Activated gamma-delta T cell treated with anti-CD3 and anti-CD28 coated beads, Interleukin-2, amount 50 U/mL, for 16 hours (primary cell): Measurements from ENCODE around the gene PCK1.

ENCODE experiments used
- DNase-seq: peaks from one replicate; pipeline ENCODE4 v3.0.0-alpha.2; 2020; ENCODE audit warnings: low read depth

Gene PCK1

DNA sequence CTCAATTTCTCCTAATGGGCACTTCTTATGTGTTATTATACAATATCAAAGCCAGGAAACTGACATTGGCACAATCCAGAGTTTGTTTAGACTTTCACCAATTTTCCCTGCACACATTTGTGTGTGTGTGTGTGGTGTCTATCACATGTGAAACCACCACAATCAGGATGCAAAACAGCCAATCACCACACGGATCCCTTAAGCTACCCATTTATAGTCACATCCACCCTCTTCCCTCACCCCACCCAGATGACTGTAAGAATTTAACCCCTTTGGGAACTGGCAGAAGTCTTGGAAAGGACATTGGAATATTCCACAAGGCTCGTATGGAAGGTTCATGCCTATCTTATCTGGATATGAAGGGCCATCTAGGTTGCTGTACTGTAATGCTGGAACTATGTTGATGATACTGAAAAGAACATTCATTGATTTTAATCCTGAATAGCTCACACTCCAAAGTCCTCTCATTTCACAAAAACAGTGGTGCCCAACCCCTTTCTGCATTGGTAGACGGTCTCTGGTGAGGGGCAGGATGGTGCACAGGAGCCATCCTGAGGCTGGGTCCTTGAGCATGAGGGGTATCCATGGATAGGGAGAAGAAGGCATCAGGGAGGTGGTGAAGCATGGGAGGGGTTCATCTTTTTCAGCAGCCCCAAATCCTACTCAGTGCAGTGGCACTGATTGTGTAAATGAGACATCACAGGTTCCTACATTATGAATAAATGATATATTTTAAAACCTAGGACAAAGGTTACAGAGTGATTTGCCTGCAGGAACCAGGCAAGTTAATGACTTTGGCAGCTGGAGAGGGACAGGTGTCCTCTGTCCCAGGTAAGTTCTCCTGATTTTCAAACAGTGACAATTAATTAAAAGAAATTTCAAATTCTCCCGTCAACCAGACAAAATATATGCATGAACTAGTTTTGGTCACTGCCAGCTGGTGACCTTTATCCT lies 23.9 kb upstream of the PCK1 start:
- no peak for DNase-seq

DNA sequence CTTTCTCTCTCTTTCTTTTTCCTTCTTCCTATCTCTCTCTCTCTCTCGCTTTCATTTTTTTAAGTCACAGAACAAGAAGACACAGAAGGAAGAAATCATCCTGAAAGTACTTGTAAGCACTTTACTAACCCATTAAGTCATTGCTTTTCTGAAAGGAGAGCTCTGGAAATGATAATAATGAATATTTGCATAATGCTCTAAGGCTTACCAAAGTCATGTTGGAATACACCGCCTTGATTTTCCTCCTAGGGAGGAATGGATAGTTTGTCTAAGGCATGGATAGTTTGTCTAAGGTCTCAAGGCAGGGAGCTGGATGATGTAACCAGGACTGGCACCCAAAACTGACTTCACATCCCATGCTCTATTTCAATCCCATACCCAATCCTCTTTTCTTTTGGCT lies 23.1 kb upstream of the PCK1 start:
- no peak for DNase-seq

DNA sequence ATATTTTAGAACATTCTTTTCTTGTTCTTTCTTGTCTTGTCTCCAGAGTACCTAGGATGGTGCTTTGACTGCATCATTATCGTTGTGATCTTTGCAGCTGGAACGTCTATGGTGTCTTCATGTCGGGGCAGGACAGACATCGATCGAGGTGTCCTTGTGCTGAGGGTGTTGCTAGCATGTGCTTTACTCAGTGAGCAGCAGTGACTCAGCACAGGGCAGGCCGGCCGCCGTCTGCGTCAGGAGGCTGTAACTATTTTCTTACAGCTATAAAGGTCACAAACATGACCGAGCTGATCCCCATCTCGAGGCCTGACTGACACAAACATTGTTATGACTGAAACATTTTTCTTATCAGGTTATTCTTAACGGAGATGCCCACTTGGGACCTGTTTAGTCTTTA lies 21.0 kb upstream of the PCK1 start:
- DNase-seq, result no peak

DNA sequence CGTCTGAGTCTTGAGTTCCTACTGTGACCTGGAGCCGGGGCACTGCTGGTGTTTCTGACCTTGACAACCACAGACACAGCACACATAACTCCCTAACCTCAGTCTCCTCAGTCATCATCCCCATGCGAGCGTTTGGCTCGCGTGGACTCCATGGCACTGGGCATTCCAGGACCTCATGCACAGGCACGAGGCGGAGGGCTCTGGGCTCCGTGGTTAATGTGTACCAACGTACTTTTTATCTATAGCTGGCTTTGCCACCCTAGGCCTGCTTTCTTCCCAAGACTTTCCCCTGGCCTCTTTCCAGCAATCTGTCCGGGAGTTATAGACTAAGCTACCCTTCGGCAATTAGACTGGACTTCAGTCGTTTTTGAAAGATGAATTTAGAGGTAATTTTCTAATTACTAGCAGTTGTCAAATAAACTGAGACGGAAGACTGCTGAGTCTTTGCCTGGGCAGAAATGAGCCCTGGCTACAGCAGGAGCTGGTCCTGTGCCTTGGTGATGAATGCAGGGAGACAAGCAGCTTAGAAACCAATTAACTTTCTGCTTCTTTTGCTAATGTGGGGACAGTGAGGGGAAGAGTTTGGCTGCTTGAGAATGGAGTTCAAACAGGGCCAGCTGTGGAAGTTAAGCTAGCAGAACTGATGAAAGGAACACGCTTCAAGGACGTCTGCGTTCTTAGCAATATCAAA lies 19.9 kb upstream of the PCK1 start:
- no peak for DNase-seq

DNA sequence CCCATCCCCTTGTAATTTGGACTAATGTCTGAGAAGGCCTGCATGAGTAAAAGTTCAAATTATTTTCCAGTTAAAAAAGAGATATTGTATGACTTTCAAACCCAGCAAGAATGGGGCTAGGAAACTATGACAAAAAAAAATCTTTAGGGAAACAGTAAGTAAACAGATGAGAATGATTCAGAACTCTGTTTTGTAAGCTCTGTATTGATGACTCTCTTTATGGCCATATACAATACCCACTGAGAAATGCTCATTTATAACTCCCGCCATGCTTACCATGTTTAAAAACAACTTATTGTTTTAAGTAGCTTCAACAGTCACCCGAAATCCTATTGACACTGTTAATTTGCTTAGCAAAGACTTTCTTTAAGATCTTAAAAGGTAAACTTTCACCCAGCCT lies 17.2 kb upstream of the PCK1 start:
- DNase-seq, result no peak

DNA sequence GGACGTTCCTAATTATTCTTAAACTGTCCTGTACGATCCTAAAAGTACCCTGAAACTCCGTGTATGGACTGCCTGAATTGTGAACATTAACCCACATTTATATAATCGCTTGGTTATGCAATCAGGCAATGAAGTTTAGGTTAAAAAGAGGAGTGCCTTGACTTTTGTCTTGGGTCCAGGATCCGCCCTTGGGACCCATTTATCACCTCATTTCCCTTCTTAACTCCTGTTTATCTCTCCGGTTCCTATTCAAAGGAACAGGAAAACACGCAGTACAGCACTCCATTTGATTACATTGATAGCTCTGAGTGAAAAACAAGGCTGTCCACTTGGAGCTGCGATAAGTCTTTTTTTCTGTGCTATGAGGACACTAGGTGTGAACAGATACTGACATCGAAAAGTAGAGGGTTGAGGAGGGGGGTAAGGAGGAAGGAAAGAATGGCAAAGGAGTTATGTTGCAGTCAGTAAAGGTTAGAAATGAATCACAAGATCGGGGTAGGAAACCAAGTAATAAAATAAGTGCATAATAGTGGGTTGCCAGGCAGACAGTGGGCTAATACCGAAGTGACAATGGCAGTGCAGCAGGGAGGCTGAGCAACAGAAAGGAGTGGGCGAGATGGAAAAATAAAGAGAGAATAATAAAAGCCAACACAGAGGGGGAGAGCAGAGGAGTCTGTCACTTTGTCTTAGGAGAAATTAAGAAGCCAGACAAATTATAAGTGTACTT lies 15.9 kb upstream of the PCK1 start:
- DNase-seq, result no peak

DNA sequence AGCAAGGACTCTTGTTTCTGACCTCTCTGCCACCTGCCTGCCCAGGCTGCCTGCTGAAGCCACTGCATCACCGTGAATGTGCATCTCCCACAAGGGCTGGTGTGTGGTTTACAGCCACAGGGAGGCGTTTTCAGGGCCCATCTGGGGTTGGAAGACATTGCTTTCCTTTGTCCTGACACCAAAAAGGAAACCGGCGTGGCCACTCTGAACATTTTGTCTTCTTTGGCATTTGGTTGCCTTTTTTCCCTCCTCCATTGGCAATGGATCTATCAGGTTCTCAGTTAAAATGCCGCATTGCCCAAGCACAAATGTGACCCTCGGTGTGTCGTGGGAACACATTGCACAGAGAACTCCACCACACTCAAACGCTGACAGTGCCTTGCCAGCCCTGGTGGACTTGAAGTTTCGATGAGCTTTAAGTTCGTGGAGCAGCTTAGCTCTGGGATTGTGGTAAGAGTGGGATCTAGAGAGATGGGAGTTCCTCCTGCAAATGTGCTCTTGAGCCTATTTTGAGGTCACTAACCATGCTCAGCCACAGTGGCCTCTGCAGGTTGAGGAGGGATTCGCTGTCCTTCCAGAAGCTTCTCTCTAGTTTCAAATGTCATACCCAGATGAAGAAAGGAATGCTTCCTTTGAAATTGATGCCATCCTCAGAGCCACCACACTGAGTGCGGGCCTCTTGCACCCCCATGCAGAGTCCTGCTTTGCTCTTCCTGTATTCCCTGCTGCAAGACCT lies 14.8 kb upstream of the PCK1 start:
- no peak for DNase-seq

DNA sequence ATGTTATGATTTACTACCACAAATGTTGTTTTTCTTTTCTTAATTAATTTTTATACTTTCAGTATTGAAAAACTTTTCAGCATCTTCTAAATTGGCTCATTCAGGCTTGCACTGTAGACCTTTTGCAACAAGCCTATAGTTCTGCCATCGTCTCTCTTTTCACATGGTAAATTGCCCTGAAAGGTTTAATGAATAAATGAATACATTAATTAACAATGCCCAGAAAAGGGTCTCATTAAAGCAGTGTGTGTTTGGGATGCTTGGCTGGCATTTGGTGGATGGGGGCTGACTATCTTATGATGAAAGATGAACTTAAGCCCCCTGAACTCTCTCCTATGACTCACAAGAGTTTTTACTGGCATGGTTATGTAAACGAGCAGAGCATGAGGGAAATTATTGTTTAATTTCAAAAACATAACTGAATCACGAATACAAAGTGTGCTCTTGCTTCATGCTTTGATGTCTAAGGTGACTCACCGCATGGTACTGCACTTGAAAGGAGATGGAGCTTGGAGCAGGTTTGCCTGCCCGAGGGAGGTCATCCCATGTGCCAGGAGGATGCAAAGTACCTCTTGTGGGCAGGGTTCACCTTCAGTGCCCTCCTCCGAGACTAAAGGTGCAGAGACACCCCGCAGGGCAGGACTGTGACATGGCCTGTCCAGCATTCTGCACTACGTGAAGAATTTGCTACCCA lies 13.8 kb upstream of the PCK1 start:
- DNase-seq, result no peak

DNA sequence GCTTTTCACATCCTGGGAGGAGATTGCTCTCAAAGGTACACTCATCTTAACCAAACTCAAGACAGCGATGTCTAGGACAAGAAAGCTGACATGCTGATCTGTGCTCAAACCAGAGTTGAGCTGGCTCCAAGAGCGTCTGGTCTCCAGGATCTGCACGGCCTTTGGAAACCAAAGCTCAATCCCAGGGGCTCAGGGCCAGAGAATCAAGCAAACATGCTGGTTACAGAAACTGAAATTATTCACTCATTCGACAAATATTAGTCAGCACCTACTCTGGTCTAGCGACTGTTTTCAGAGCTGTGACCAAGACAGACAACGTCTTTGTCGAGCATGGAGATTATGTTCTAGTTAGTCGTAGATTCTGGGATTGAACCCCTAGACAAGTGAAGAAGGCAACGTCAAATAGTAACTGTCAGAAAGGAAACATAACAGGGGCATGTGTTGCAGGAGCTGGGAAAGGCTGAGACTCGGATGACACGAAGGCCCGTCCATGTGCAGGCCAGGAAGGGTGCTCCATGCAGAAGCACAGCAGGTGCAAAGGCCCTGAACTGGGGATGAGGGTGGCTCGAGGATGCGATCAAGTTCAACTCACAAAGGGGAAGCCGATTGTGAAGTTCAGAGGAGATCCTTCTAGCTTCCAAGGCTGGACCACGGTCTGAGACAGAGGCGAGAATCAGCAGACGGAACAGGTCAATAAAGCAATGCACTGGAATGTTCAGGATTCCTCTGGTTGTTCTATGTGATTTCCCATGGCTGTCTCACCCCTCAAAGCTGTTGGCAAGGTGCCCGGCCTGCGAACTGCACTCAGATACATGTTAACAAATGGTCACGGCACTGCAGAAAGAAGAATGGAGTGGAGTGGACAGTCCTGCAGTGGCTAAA lies 12.5 kb upstream of the PCK1 start:
- DNase-seq, result no peak

DNA sequence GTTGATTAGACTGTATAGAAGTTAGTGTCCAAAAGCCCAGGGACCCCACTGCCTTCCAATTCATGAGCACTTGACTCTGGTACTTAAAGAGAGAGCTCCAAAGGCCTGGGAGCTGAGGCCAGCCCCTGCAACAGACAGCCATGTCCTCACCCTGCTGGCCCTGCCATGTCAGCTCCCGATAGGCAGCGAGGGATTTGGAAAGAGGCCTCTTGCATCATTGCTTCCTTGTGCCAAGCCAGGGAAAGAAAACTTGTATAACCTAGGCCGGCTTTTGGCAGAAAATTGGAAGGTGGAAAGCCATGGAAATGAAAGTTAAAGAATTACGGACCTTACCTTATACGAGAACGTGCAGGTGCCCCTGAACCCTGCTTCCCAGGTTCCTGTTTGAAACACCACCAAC lies 8.4 kb upstream of the PCK1 start:
- DNase-seq, result no peak

DNA sequence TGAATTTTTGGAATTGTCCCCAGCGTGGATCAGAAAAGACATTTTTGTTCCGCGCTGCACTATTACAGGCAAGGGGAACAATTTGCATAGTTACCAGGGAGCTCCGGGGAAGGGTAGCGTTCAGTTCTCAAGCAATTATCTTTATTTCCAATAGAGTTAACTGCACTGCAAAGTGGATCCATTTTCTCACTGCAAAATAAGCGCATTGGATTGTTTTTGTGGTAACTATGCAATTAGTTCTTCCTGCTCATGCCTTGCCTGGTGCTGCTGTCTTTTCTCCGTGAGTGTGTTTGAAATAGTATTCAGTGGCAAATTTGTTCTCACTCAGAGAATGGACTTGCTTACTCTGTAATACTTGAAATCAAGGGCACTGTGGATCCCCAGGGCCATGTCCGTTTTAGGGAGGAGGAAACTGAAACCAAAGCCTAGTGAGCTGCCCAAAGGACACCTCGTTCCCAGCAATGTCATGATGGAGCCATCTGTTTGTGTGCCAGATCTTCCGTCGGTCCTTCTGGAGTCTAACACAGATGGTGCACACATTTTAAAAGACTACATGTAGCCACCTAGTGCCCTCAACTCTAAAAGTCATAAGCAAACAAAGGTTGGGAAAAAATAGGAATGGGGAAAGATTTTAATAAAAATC lies 7.4 kb upstream of the PCK1 start:
- no peak for DNase-seq

DNA sequence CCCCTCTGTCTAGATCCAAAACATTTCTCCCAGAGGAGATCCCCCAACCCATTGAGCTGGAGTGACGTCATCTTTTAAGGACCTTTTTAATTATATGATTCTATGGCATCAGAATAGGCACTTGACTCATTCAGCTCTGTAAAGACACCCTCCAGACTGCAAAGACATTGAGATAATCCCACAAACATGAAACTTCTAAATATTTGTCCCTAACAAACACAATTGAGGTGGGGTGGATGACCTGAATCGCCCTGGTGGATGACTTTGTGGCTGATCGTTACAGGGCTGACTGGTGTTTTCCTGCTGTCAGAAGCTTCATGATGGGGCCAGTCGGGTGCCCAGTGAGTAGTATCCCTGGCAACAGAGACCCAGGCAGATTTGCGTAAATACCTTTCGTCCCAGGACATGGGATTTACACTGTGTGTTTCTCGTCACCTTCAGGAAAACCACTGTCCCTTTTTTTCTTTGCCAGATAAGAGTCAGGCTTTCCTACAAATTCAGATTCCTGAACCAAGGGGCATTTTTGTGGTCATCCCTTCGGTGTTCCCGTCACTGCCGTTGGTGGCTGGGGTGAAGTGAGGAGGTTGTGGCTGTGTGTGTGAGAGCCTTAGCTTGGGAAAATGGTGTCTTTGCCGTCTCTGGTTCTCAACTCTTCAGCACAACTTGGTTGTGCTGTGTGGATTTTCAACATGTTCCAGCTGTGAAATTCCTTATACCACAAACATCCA lies 5.3 kb upstream of the PCK1 start:
- no peak for DNase-seq

DNA sequence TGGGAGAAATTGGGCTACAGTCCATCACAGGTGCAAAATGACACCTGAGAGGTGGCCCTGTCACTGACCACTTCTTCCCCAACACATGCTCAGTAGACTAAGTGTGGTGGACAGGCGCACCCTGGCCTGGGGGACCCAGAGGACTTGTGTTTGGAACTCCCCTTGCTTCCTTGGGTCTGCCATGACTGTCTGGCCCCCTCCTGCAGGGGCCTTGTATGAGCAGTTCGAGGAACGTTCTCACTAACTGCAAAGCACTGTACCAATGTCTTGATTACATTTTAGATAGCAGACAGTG lies 4.0 kb upstream of the PCK1 start:
- DNase-seq, result no peak

DNA sequence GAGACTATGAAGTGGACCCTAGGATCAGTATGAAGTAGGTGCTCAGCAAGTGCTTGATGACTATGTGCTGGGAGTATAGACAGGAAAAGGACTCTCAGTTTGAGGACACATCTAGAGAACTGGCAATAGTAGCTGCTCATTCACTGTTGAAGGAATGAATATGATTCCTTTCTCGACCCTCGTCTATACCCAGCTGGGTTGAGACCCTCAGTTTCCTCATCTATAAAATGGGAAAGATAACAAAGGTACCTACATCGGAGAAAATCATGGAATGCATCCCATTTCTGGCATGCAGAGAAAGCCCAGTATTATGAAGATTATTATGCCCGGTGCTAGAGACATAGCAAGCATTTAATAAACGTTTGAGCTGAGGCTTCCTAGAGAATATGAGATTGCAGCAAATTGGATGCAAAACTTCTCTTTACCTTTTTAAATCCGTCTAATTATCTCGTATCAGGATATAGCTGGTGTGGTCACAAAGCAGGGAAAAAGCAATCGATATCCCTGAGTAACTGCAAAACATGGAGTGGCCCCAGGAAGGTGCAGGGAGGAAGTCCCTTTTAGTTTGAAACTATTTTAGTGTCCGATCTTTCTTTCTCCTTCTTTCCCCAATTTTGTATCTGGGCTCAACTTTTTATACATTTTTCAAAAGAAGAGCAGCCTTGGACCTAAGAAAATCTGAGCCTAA lies 2.8 kb upstream of the PCK1 start:
- no peak for DNase-seq

DNA sequence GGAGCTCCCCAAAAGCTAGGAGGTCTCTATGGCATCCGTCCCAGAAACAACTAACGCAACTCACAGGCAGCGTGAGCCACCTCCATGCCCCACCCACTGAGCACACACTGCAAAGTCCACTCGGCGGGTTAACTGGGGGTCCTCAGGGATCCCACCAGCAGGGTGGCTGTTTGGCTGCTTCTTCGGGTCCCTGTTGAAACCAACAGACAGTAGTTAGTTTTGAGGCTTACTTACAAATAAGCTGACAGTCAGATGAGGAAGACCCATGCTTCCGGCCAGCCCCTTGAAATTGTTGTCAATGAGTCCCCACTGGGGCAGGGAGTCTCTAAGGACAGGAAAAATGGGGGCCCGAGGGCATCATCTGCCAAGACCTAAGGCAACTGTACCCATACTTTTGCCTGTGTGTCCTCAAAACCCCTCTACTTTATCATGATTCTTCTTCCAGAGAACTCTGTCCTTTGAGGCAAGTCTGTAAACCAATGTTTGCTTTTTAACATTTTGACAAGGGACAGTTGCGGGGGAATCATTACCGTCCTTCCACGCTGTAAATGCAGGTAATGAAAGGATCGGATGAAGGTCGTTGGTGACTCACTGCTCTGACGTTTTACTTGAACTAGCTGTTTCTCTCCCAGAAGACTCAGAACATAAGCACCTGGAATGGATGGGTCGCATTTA lies 2.2 kb upstream of the PCK1 start:
- DNase-seq, result no peak

DNA sequence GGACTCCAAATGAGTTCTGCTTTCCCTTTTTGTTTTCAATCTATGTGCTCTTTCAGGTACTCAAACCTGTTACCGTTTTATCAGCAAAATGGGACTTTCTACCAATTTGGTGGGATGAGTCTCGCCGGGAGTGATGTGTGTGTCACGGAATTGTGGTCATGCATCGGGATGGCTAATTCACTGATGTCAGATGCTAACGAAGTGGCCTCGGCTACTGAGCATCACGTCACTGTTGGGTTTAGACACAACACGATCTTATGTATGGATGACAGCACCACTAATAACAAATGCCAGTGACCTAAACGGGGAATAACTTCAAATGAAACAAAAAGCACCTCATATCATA lies 1.6 kb upstream of the PCK1 start:
- no peak for DNase-seq

DNA sequence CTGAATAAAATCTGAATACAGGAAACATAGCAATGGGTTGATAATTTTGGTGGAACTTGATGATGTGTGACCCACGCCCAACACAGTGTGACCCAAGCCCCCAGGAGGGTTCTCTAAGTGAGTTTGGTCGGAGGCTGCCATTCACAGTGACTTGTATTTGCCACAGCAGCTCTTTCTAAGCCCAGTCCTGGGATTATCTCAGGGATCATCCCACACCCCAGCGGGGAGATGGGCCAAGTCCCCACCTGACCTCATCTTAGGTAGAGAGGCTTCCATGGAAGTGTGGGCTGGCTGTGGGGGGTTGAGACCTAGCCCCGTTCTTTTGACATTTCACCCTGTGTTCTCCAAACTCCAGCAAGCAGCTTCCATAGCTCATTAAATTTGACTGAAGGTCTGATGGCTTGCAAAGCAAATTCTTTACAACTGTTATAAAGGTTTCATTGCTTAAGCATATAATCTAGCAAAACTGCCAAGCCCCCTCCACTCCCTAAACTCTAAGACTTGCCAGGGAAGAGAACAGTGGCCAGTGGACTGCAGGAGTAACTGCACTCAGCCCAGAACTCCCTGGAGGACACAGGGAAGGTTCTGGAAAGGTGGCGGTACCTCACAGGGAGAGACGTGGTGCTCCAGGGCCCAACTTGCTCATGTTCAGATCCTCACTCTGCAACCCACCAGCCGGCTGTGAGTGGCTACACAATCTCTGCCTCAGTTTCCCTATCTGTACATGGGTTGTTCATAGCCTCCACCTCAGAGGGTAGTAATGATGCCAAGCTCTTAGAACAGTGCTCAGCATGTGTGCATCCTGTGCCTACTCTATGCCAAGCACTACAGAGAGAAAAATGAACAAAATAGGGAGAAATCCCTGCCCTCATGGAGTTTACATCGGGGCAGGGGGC lies 1.0 kb upstream of the PCK1 start:
- no peak for DNase-seq
